Endothelial cell of umbilical vein (primary cell): ENCODE data around the gene TTC13.

ENCODE experiments used
- CTCF ChIP-seq, 2 donors: IDR thresholded peaks; 1 replicate in 1 of 2; 2 replicates in 1 of 2; pipeline ENCODE4 v1.5.1; 2011; ENCODE audit warnings: low read length in 2 of 2, mild to moderate bottlenecking in 2 of 2, moderate library complexity in 2 of 2, control low read depth in 1 of 2, inconsistent platforms in 1 of 2, low read depth in 1 of 2; ENCODE audit not compliant: insufficient read depth in 1 of 2; ENCODE audit errors: extremely low read depth in 1 of 2
- EZH2 ChIP-seq: IDR thresholded peaks from 2 replicates; pipeline ENCODE4 v1.6.1; 2012; ENCODE audit warnings: borderline replicate concordance, low read depth, mild to moderate bottlenecking, moderate library complexity, low read length, inconsistent platforms; ENCODE audit not compliant: severe bottlenecking
- JUN ChIP-seq: IDR thresholded peaks from 2 replicates; pipeline ENCODE4 v1.6.1; 2011; ENCODE audit warnings: borderline replicate concordance, low read depth; ENCODE audit not compliant: insufficient read length, insufficient read depth
- MYC ChIP-seq: IDR thresholded peaks from one replicate; pipeline ENCODE4 v1.6.1; 2011; ENCODE audit warnings: mild to moderate bottlenecking, low read depth, low read length
- POLR2A ChIP-seq: IDR thresholded peaks from 2 replicates; pipeline ENCODE4 v1.6.1; 2012; ENCODE audit warnings: low read depth, mild to moderate bottlenecking, control low read depth, low read length

GRCh38 chr1:231026576-231026975 lies 47.9 kb upstream of the TTC13 start:
- TF ChIP-seq POLR2A (no peak), CTCF (IDR thresholded peaks at IDR 0.05; ENCODE audit: extremely low read depth in 1 of 2, insufficient read depth in 1 of 2, low read depth in 1 of 2, low read length in 2 of 2) (no peak), JUN (no peak), MYC (no peak), EZH2 (no peak)
